Stimulated activated CD8-positive, alpha-beta memory T cell treated with anti-CD3 and anti-CD28 coated beads, Interleukin-2, amount 100 ng/mL, for 48 hours (primary cell): ENCODE results near the gene CLDN17.

Experiments used
- DNase-seq, 2 donors: peaks; one replicate each; pipeline ENCODE4 v3.0.0-alpha.2; 2020; ENCODE audit warnings: low read depth in 2 of 2

The CLDN17 gene

GRCh38 chr21:30117631-30118030 lies 49.0 kb downstream of the CLDN17 start:
- no peak for DNase-seq

GRCh38 chr21:30116479-30116878 lies 50.1 kb downstream of the CLDN17 start:
- DNase-seq, result no peak
